Spleen (tissue), 7 donors: ENCODE results near the gene SLC39A3.

Experiments
- POLR2AphosphoS5 ChIP-seq, 3 donors: sonication (generic); formaldehyde crosslinking; IDR thresholded peaks; one replicate each; pipeline ENCODE4 v1.5.1; 2017; ENCODE audit warnings: antibody characterized with exemption in 3 of 3
- TF ChIP-seq, protein P1 (sequence below), 11 experiments: fragments of 200-600 bp in 7 of 11; fragments of 450-650 bp in 4 of 11; sonication (generic) in 4 of 11; IDR thresholded peaks in 8 of 11; conservative IDR thresholded peaks in 3 of 11; 1 replicate in 7 of 11; 2 replicates in 4 of 11; pipeline versions ENCODE4 v1.4.0 to v1.8.0; 2016 to 2021; ENCODE audit warnings: antibody characterized with exemption in 11 of 11, inconsistent platforms in 4 of 11, mild to moderate bottlenecking in 1 of 11
- donor health status: DM: no; HTN: no; CAD: no; lungs with moderate emphysema.
- donor health status: DM: no; HTN: no; CAD: no.
- donor health status: DM: no; HTN: no; CAD: no.

DNA sequence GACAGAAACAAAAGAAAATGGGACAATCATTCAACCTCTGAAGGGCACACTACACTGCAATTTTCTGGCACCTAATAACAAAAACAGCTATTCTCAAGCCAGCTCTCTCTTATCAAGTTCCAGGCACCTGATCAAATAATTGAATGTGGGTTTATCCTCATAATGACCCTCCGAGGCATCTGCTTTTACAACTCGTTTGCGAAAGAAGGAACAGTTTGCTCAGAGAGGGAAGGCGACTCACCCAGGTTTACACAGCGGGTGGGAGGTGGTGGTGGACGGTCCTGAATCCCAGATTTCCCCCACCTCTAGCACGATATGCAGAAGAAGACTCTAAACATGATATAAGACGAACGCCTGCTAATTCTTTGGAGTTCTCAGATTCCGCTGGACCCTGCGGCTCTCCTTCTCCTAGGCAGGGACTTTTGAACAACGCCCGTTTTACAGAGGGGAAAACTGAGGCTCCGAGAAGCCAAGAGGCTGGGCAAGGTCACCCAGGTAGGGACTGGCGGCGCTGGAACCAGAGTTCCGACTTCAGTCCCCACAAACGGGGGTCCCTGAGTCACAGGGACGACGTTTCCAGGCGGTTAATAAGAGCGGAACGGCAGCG lies 42.6 kb upstream of the SLC39A3 start:
- TF ChIP-seq, protein P1, sequence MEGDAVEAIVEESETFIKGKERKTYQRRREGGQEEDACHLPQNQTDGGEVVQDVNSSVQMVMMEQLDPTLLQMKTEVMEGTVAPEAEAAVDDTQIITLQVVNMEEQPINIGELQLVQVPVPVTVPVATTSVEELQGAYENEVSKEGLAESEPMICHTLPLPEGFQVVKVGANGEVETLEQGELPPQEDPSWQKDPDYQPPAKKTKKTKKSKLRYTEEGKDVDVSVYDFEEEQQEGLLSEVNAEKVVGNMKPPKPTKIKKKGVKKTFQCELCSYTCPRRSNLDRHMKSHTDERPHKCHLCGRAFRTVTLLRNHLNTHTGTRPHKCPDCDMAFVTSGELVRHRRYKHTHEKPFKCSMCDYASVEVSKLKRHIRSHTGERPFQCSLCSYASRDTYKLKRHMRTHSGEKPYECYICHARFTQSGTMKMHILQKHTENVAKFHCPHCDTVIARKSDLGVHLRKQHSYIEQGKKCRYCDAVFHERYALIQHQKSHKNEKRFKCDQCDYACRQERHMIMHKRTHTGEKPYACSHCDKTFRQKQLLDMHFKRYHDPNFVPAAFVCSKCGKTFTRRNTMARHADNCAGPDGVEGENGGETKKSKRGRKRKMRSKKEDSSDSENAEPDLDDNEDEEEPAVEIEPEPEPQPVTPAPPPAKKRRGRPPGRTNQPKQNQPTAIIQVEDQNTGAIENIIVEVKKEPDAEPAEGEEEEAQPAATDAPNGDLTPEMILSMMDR (IDR thresholded peaks at IDR 0.05 in 8 of 11, conservative IDR thresholded peaks at IDR 0.05 in 3 of 11) = no peak
- no peak for TF ChIP-seq POLR2AphosphoS5 (IDR thresholded peaks at IDR 0.05)
